ENCODE measurements around the gene FUT8. TPM values are rescaled to one million over a fixed set of nuclear protein-coding genes. Genes with fewer than 3 reads are reported as not detected.

FUT8 gene
- total RNA-seq, 1 donor from 2014 or later, result 131 TPM

DNA sequence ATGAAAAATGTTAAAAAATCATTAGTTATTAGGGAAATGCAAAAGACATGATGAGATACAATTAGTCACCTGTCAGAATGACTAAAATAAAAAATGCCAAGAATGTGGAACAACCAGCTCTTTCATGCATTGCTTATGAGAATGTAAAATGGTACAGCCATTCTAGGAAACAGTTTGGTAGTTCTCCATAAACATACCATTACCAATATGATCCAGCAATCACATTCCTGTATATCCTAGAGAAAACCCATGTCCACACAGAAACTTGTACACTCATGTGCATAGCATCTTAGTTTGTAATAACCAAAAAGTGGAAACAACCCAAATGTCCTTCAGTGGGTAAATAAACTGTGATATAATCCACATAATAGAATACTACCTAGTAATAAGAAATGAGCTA lies 245.7 kb downstream of the FUT8 start:
- H3F3A ChIP-seq (ENCODE audit: low read depth), result no peaks in the 10 kb centered on the region
- no peak overlapping the region for H3K9ac ChIP-seq
- no peak overlapping the region for H2AFZ ChIP-seq (replicated peaks)
- H3K79me2 ChIP-seq (ENCODE audit: low read depth), result no peaks in the 10 kb centered on the region
- H3K27me3 ChIP-seq, result no peaks in the 10 kb centered on the region
- Mint-ChIP-seq H3K4me3 (no peak overlapping the region), H3K36me3 (peaks cover 4% of the 10 kb centered on the region), H3K27ac (no peak overlapping the region), H3K27me3 (ENCODE audit: insufficient read depth, low read depth) (no peaks in the 10 kb centered on the region), H3K4me1 (no peaks in the 10 kb centered on the region), H3K9me3 (peaks cover 16% of the 10 kb centered on the region)
- H4K20me1 ChIP-seq (ENCODE audit: low read depth), result no peaks in the 10 kb centered on the region
- H3K4me1 ChIP-seq, result peaks cover 19% of the 10 kb centered on the region
- DNase-seq (ENCODE audit: low spot score), result no peak
- H3K4me2 ChIP-seq, result no peak overlapping the region
- H3K36me3 ChIP-seq, result no peaks in the 10 kb centered on the region
- TF ChIP-seq, protein P1, sequence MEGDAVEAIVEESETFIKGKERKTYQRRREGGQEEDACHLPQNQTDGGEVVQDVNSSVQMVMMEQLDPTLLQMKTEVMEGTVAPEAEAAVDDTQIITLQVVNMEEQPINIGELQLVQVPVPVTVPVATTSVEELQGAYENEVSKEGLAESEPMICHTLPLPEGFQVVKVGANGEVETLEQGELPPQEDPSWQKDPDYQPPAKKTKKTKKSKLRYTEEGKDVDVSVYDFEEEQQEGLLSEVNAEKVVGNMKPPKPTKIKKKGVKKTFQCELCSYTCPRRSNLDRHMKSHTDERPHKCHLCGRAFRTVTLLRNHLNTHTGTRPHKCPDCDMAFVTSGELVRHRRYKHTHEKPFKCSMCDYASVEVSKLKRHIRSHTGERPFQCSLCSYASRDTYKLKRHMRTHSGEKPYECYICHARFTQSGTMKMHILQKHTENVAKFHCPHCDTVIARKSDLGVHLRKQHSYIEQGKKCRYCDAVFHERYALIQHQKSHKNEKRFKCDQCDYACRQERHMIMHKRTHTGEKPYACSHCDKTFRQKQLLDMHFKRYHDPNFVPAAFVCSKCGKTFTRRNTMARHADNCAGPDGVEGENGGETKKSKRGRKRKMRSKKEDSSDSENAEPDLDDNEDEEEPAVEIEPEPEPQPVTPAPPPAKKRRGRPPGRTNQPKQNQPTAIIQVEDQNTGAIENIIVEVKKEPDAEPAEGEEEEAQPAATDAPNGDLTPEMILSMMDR (IDR thresholded peaks at IDR 0.05), result no peak
- TF ChIP-seq EZH2 (IDR thresholded peaks at IDR 0.05) (no peak), EZH2phosphoT487 (IDR thresholded peaks at IDR 0.05) (no peak)
- peaks cover 8% of the 10 kb centered on the region for H3K9me3 ChIP-seq (ENCODE audit: low read depth)
- no peak overlapping the region for H3K4me3 ChIP-seq
- no peak overlapping the region for H3K27ac ChIP-seq

DNA sequence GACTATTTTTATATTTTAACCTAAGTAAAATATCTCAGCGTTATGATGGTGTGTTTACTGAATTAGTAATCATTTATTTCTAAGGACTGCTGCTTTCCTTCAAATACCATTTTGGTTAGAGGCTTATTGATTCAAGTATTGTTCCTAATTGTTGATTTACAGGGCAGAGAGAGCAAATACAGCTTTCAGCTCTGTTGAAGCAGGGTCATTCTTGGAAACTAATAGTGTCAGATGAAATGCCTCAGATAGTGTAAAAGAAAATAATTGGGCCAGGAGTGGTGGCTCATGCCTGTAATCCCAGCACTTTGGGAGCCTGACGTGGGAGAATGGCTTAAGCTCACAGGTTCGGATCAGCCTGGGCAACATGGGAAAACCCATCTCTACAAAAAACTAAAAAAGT lies 249.3 kb downstream of the FUT8 start:
- Histone ChIP-seq H3K9ac (no peak overlapping the region), H3K27me3 (no peaks in the 10 kb centered on the region), H3K27ac (no peak overlapping the region), H3K4me1 (peaks cover 31% of the 10 kb centered on the region), H3K36me3 (no peaks in the 10 kb centered on the region), H3K4me3 (no peak overlapping the region), H3F3A (ENCODE audit: low read depth) (no peaks in the 10 kb centered on the region), H2AFZ (replicated peaks) (no peak overlapping the region), H3K9me3 (ENCODE audit: low read depth) (no peaks in the 10 kb centered on the region), H3K79me2 (ENCODE audit: low read depth) (no peaks in the 10 kb centered on the region), H3K4me2 (no peak overlapping the region), H4K20me1 (ENCODE audit: low read depth) (no peaks in the 10 kb centered on the region)
- Mint-ChIP-seq H3K27me3 (ENCODE audit: insufficient read depth, low read depth) (no peaks in the 10 kb centered on the region), H3K4me1 (peaks cover 11% of the 10 kb centered on the region), H3K36me3 (no peaks in the 10 kb centered on the region), H3K4me3 (no peak overlapping the region), H3K27ac (no peak overlapping the region), H3K9me3 (peaks cover 5% of the 10 kb centered on the region)
- DNase-seq (ENCODE audit: low spot score), result peak; percentile 10
- no peak for TF ChIP-seq EZH2 (IDR thresholded peaks at IDR 0.05)
- no peak for TF ChIP-seq EZH2phosphoT487 (IDR thresholded peaks at IDR 0.05)
- TF ChIP-seq, protein P1 (IDR thresholded peaks at IDR 0.05), result no peak

- no peaks in the 10 kb centered on the region for H3F3A ChIP-seq (ENCODE audit: low read depth)
- H3K79me2 ChIP-seq (ENCODE audit: low read depth), result no peaks in the 10 kb centered on the region
- no peak for DNase-seq (ENCODE audit: low spot score)
- H3K27ac ChIP-seq, result no peak overlapping the region
- H3K27me3 ChIP-seq, result no peaks in the 10 kb centered on the region
- Mint-ChIP-seq H3K27me3 (ENCODE audit: insufficient read depth, low read depth) (no peaks in the 10 kb centered on the region), H3K36me3 (no peaks in the 10 kb centered on the region), H3K9me3 (no peaks in the 10 kb centered on the region), H3K27ac (no peak overlapping the region), H3K4me1 (peaks cover 11% of the 10 kb centered on the region), H3K4me3 (no peak overlapping the region)
- H4K20me1 ChIP-seq (ENCODE audit: low read depth), result no peaks in the 10 kb centered on the region
- TF ChIP-seq, protein P1 (IDR thresholded peaks at IDR 0.05), result no peak
- TF ChIP-seq EZH2phosphoT487 (IDR thresholded peaks at IDR 0.05) (no peak), EZH2 (IDR thresholded peaks at IDR 0.05) (no peak)
- no peak overlapping the region for H3K9ac ChIP-seq
- H3K4me1 ChIP-seq, result peaks cover 31% of the 10 kb centered on the region
- H3K36me3 ChIP-seq, result no peaks in the 10 kb centered on the region
- peak overlapping the region; percentile 18 for H3K4me2 ChIP-seq
- no peak overlapping the region for H2AFZ ChIP-seq (replicated peaks)
- no peaks in the 10 kb centered on the region for H3K9me3 ChIP-seq (ENCODE audit: low read depth)
- H3K4me3 ChIP-seq, result no peak overlapping the region
Observed at GRCh38 chr14:65664436-65664835, 251.9 kb downstream of the FUT8 start.

All from neural progenitor cell (in vitro differentiated cells).